ENCODE data around the gene FOSB. TPM values are rescaled to one million over a fixed set of nuclear protein-coding genes. Genes with fewer than 3 reads are reported as not detected.
A peak's percentile ranks its signal among the peaks of the same experiment; 100 is the strongest.

Gene FOSB
- total RNA-seq, 1 experiment from 2014 or later = 1.7 TPM

DNA sequence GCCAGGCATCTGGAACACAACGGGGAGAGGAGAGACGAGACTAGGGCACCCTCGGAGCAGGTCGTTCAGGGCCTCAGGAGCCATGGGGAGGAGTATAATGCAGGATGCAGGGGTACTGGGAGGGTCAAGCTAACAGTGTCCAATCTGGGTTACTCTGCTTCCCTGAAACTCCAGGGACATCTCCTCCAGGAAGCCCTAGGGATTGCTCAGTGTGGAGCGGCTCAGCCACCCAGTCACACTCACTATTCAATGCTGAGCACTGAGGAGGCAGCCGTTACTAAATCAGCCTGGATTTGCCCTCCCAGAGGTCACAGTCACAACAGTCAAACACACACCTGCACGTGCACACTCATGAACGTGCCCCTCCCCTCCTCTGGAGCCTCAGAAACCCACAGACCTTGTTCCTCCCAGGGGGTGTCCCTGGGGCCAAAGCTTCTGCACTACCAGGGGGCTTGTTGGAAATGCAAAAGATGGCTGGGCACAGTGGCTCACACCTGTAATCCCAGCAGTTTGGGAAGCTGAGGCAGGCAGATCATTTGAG is 6.9 kb upstream of the FOSB start:
- H3K23ac ChIP-seq (ENCODE audit: insufficient read length, low read depth, low read length) = no peak overlapping the region
- no peaks in the 10 kb centered on the region for H3K23me2 ChIP-seq (ENCODE audit: insufficient read length, low read depth, low read length, poor library complexity, severe bottlenecking)
- no peak overlapping the region for H3K4ac ChIP-seq (ENCODE audit: low read depth, low read length)
- H2BK120ac ChIP-seq (ENCODE audit: low read depth, low read length, poor library complexity, severe bottlenecking) = no peak overlapping the region
- peaks cover 4 to 15% of the 10 kb centered on the region in 2 experiments for H3K4me1 Mint-ChIP-seq
- H2AFZ ChIP-seq (ENCODE audit: low read length) = no peak overlapping the region
- H2BK5ac ChIP-seq (ENCODE audit: insufficient read length, low read length) = no peak overlapping the region
- no peaks in the 10 kb centered on the region for H3K9me3 ChIP-seq (ENCODE audit: control insufficient read depth, low read depth, low read length)
- H3K14ac ChIP-seq (ENCODE audit: insufficient read depth, low read length) = no peak overlapping the region
- no peak overlapping the region for H2BK15ac ChIP-seq (ENCODE audit: low read depth, low read length)
- no peak overlapping the region for H4K5ac ChIP-seq (ENCODE audit: insufficient read length, low read depth, low read length)
- no peaks in the 10 kb centered on the region for H3K79me2 ChIP-seq (ENCODE audit: insufficient read depth, low read length)
- no peak overlapping the region for H2BK12ac ChIP-seq (ENCODE audit: insufficient read length, low read depth, low read length)
- no peaks in the 10 kb centered on the region; a peak in 1 of 5 replicates for H3K9me3 Mint-ChIP-seq
- no CpG with 5 or more reads among the region's 8 CpGs for WGBS (ENCODE audit: extremely low coverage, insufficient read length, low lambda C conversion rate)
- H2AK5ac ChIP-seq (ENCODE audit: insufficient read length, low read length) = no peak overlapping the region
- no peak overlapping the region for H3K18ac ChIP-seq (ENCODE audit: insufficient read length, low read depth, low read length)
- no peaks in the 10 kb centered on the region for H3K79me1 ChIP-seq (ENCODE audit: insufficient read depth, low read depth, low read length, poor library complexity, severe bottlenecking)
- DNase-seq = no peak
- no peak overlapping the region for H3K9ac ChIP-seq (ENCODE audit: extremely low read depth, insufficient read length, low read length)
- H3T11ph ChIP-seq (ENCODE audit: low read length) = no peak overlapping the region
- H3K27ac ChIP-seq (ENCODE audit: insufficient read length, low read depth, low read length) = no peak overlapping the region
- no peaks in the 10 kb centered on the region for H3K4me1 ChIP-seq (ENCODE audit: insufficient read depth, low read length)
- no peaks in the 10 kb centered on the region for H3K36me3 Mint-ChIP-seq (ENCODE audit: insufficient read depth in 1 of 3, low read depth in 3 of 3)
- H3K27ac Mint-ChIP-seq = peak overlapping the region in 1 of 3 experiments; percentile 32; a peak in 2 of 7 replicates
- H2BK20ac ChIP-seq (ENCODE audit: low read depth, low read length, poor library complexity, severe bottlenecking) = no peak overlapping the region
- no peak overlapping the region for H4K8ac ChIP-seq (replicated peaks; ENCODE audit: insufficient read length, low read depth, low read length)
- peaks cover 16% of the 10 kb centered on the region for H3K27me3 Mint-ChIP-seq (ENCODE audit: low read depth)
- H4K91ac ChIP-seq (ENCODE audit: insufficient read length, low read depth, low read length) = no peak overlapping the region
- H3K4me2 ChIP-seq (ENCODE audit: insufficient read depth, insufficient read length, low read length) = no peak overlapping the region
- no peak overlapping the region for H3K56ac ChIP-seq (ENCODE audit: insufficient read length, low read depth, low read length)
- H3K4me3 Mint-ChIP-seq = no peak overlapping the region; a peak in 1 of 5 replicates
- H4K20me1 ChIP-seq (ENCODE audit: control insufficient read depth, insufficient read depth, insufficient read length) = no peaks in the 10 kb centered on the region
- no peaks in the 10 kb centered on the region for H3K27me3 ChIP-seq (ENCODE audit: insufficient read depth, low read length)
- TF ChIP-seq, protein P1, sequence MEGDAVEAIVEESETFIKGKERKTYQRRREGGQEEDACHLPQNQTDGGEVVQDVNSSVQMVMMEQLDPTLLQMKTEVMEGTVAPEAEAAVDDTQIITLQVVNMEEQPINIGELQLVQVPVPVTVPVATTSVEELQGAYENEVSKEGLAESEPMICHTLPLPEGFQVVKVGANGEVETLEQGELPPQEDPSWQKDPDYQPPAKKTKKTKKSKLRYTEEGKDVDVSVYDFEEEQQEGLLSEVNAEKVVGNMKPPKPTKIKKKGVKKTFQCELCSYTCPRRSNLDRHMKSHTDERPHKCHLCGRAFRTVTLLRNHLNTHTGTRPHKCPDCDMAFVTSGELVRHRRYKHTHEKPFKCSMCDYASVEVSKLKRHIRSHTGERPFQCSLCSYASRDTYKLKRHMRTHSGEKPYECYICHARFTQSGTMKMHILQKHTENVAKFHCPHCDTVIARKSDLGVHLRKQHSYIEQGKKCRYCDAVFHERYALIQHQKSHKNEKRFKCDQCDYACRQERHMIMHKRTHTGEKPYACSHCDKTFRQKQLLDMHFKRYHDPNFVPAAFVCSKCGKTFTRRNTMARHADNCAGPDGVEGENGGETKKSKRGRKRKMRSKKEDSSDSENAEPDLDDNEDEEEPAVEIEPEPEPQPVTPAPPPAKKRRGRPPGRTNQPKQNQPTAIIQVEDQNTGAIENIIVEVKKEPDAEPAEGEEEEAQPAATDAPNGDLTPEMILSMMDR (conservative IDR thresholded peaks at IDR 0.05) = no peak

Data from H9 (cell line).